KMS-11 (cell line): ENCODE measurements around the gene IGLON5.

Experiments
- H2AFZ ChIP-seq: fragments of 200-600 bp; sonication (generic); 2 replicates; pipeline ENCODE4 v1.6.1; 2016; ENCODE audit warnings: antibody characterized with exemption, mixed run types, low read depth
- H3K27ac ChIP-seq: fragments of 200-600 bp; sonication (generic); 2 replicates; pipeline ENCODE4 v1.6.1; 2016; ENCODE audit warnings: mild to moderate bottlenecking, mixed run types
- H3K27me3 ChIP-seq: fragments of 200-600 bp; sonication (generic); 2 replicates; pipeline ENCODE4 v1.6.1; 2017; ENCODE audit warnings: mild to moderate bottlenecking, low read depth, mixed run types, moderate library complexity; ENCODE audit not compliant: insufficient read depth
- H3K36me3 ChIP-seq: fragments of 200-600 bp; sonication (generic); 2 replicates; pipeline ENCODE4 v1.6.1; 2017; ENCODE audit warnings: mild to moderate bottlenecking, mixed run types; ENCODE audit not compliant: insufficient read depth
- H3K4me1 ChIP-seq: fragments of 200-600 bp; sonication (generic); 2 replicates; pipeline ENCODE4 v1.6.1; 2016; ENCODE audit warnings: mild to moderate bottlenecking, low read depth, mixed run types; ENCODE audit not compliant: poor library complexity, severe bottlenecking
- H3K4me2 ChIP-seq: fragments of 200-600 bp; sonication (generic); 2 replicates; pipeline ENCODE4 v1.7.0; 2016; ENCODE audit warnings: mild to moderate bottlenecking, mixed run types
- H3K4me3 ChIP-seq: fragments of 200-600 bp; sonication (generic); IDR thresholded peaks from 2 replicates; pipeline ENCODE4 v1.6.1; 2017; ENCODE audit warnings: low read depth, low read length, mixed read lengths; ENCODE audit not compliant: insufficient read depth
- H3K79me2 ChIP-seq: fragments of 200-600 bp; sonication (generic); 2 replicates; pipeline ENCODE4 v1.6.1; 2016; ENCODE audit warnings: low read depth, mixed run types; ENCODE audit not compliant: insufficient read depth
- H3K9ac ChIP-seq: fragments of 200-600 bp; sonication (generic); 2 replicates; pipeline ENCODE4 v1.6.1; 2016; ENCODE audit warnings: mild to moderate bottlenecking, mixed run types
- H4K20me1 ChIP-seq: fragments of 200-600 bp; sonication (generic); 2 replicates; pipeline ENCODE4 v1.6.1; 2016; ENCODE audit warnings: mild to moderate bottlenecking, mixed run types; ENCODE audit not compliant: insufficient read depth
- TF ChIP-seq, protein P1 (sequence below): fragments of 200-600 bp; sonication (generic); conservative IDR thresholded peaks from 2 replicates; pipeline ENCODE4 v1.6.1; 2017; ENCODE audit warnings: low read depth, mild to moderate bottlenecking, antibody characterized with exemption, low read length, moderate library complexity, mixed read lengths

The IGLON5 gene

DNA sequence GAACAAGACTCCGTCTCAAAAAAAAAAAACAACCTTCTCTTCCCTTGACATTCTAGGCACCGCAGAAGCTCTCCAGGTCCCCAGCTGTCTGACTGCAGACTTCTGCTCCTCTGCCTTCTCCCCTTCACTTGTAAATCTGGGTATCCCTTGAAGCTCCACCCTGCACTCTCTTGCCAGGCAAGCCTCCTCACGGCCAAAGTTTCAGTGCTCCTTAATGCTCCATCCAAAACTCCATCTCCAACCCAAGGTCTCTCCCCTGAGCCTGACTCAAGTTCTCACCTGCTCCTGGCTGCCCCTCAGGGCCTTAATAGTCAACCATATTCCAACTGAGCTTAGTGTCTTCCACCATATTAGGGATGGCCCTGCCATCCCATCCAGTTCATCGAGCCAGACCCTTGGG, 58.8 kb downstream of the IGLON5 start:
- Histone ChIP-seq H3K4me2 (no peak overlapping the region), H3K9ac (no peak overlapping the region), H3K27me3 (no peaks in the 10 kb centered on the region), H3K79me2 (no peaks in the 10 kb centered on the region), H2AFZ (no peak overlapping the region), H3K27ac (no peak overlapping the region), H3K36me3 (no peaks in the 10 kb centered on the region), H4K20me1 (no peaks in the 10 kb centered on the region), H3K4me1 (no peaks in the 10 kb centered on the region), H3K4me3 (no peak overlapping the region)
- TF ChIP-seq, protein P1, sequence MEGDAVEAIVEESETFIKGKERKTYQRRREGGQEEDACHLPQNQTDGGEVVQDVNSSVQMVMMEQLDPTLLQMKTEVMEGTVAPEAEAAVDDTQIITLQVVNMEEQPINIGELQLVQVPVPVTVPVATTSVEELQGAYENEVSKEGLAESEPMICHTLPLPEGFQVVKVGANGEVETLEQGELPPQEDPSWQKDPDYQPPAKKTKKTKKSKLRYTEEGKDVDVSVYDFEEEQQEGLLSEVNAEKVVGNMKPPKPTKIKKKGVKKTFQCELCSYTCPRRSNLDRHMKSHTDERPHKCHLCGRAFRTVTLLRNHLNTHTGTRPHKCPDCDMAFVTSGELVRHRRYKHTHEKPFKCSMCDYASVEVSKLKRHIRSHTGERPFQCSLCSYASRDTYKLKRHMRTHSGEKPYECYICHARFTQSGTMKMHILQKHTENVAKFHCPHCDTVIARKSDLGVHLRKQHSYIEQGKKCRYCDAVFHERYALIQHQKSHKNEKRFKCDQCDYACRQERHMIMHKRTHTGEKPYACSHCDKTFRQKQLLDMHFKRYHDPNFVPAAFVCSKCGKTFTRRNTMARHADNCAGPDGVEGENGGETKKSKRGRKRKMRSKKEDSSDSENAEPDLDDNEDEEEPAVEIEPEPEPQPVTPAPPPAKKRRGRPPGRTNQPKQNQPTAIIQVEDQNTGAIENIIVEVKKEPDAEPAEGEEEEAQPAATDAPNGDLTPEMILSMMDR: no peak

DNA sequence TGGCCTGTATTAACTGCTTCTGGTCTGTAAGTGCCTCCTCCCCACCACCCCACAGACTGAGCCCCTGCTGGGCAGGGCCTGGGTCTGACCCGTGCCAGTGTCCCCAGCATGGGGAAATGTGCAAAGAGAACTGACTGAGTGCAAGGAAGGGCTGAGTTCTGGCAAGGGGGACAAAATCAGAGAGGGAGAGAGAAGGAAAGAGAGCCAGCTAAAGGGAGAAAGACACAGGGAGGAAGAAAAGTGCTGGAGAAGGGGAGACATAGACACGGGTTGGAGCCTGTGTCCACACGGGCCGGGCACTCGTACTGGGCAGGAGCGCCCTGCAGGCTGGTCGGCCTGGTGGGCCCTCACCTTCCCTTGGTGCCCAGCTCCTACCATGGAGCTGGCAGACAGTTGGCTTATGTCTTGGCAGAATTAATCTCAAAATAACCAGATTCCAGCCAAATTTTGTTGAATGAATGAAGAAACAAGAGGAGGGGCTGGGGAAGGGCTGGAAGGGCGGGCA, 59.8 kb downstream of the IGLON5 start:
- Histone ChIP-seq H2AFZ (no peak overlapping the region), H3K4me1 (no peaks in the 10 kb centered on the region), H3K9ac (no peak overlapping the region), H3K79me2 (no peaks in the 10 kb centered on the region), H4K20me1 (no peaks in the 10 kb centered on the region), H3K4me3 (no peak overlapping the region), H3K4me2 (no peak overlapping the region), H3K27me3 (no peaks in the 10 kb centered on the region), H3K36me3 (no peaks in the 10 kb centered on the region), H3K27ac (no peak overlapping the region)
- TF ChIP-seq, protein P1: no peak

DNA sequence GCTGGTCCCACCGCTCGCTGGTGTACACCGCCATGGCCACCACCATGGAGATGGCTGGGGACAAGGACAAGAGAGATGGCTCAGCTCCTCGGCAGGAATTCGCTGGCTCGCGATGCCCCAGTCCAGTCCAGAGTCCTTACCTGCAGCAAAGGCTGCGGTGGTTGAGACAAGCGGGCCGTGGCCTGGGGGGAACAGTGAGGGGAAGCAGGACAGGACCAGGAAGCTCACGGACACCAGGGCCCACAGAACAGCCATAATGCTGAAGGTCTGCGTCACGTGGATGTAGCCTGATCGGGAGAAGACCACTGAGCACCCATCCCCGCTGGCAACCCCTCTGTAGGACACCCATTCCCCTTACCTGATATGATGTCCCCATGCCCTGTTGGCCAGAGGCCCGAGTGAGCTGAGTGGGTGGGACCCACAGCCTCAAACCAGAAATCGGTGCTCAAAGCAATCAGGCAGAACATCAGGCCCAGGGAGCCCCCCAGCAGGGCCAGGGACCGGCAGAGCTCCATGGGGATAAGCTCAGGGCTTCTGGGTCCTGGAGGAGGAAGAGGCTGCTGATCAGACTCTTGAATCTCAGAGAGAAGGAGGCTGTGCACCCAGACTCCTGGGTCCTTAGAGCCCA, 60.7 kb downstream of the IGLON5 start:
- Histone ChIP-seq H2AFZ (no peak overlapping the region), H3K9ac (no peak overlapping the region), H3K4me3 (no peak overlapping the region), H3K27ac (no peak overlapping the region), H3K27me3 (no peaks in the 10 kb centered on the region), H3K36me3 (no peaks in the 10 kb centered on the region), H3K4me2 (no peak overlapping the region), H4K20me1 (no peaks in the 10 kb centered on the region), H3K79me2 (no peaks in the 10 kb centered on the region), H3K4me1 (no peaks in the 10 kb centered on the region)
- TF ChIP-seq, protein P1: no peak

DNA sequence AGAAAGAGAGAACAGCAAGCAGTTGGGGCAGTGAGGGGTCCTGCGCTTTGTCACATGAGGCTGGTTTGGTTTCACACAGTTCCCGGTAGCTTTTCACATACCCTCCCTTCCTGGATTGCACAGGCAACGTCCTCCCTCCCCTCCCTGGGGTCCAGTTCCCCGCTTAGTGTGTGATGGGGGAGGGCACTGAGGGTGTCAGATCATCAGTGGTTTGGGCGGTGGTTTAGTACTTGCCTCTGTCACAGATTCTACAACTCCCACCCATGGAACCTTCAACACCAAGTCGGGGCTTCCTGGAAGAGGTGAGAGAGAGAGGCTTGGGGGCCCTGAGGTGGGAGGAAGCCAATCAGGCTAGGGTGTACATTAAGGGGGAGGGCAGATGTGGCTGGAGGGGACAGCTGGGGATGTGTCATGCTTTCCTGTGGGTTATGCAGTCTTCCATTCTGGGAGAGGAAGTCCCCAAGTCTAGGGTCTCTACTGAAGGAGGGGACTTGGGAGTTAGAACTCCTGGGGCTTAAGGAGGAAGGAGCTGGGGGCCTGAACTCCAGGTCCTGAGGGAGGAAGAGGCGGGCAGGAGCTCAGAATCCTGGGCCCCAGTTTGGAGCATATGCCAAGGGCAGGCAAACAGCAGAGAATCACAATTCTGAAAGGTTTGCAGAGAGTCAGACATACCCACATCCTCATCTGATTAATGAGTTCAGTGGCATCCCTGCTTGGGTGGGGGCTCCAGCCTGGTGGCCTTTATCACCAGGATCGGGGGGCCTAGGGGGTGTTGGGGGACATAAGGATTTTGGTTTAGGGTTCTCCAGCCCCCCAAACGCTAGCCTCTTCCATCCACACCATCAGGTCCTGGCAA, 61.4 kb downstream of the IGLON5 start, which contains the start of gene NKG7:
TSS of gene NKG7 (minus strand) at position 6 of the 856 bp plus-strand sequence. CDS start 119 bp downstream, outside the sequence.
- Histone ChIP-seq H3K79me2 (no peaks in the 10 kb centered on the region), H3K4me2 (no peak within 1 kb of the TSS), H3K9ac (no peak within 1 kb of the TSS), H3K4me3 (no peak within 1 kb of the TSS), H4K20me1 (no peaks in the 10 kb centered on the region), H2AFZ (no peak within 1 kb of the TSS), H3K27me3 (no peaks in the 10 kb centered on the region), H3K36me3 (no peaks in the 10 kb centered on the region), H3K4me1 (no peaks in the 10 kb centered on the region), H3K27ac (no peak within 1 kb of the TSS)
- TF ChIP-seq, protein P1: no peak
